GM12878 (cell line): Measurements from ENCODE around the gene ZNRF3. TPM values are rescaled to one million over a fixed set of nuclear protein-coding genes. Genes with fewer than 3 reads are reported as not detected.

Experiments used
- ATAC-seq: fragments of 200-7000 bp; cut with Tn5 transposase; 3 replicates; pipeline ENCODE4 v1.9.1; 2020; ENCODE audit warnings: mild to moderate bottlenecking, moderate library complexity
- BruUV-seq: library from RNA; stranded (reverse); fragments of 400-500 nt; replicated peaks from 2 replicates; lab custom pipeline; 2021; lab: Mats Ljungman, UMichigan
- CTCF ChIA-PET: fragments of 300-600 bp; sonication (Branson Sonifier 250); formaldehyde crosslinking; extraction: SDS; loops from one replicate; lab custom pipeline; 2021; ENCODE audit warnings: inconsistent platforms; lab: Yijun Ruan, JAX
- POLR2A ChIA-PET: fragments of 350-600 bp; formaldehyde crosslinking; extraction: SDS; loops from one replicate; lab custom pipeline; 2021; ENCODE audit warnings: inconsistent platforms; lab: Charles Lee
- RAD21 ChIA-PET: fragments of 300-600 bp; sonication (Branson Sonifier 250); formaldehyde crosslinking; loops from one replicate; lab custom pipeline; 2023; ENCODE audit warnings: antibody characterized with exemption; ENCODE audit not compliant: unreplicated experiment; lab: Charles Lee
- SMC1A ChIA-PET: fragments of 300-600 bp; sonication (Branson Sonifier 250); formaldehyde crosslinking; loops from one replicate; lab custom pipeline; 2023; ENCODE audit not compliant: unreplicated experiment, uncharacterized antibody; lab: Charles Lee
- DNase-seq: peaks from one replicate; pipeline ENCODE4 v3.0.0-alpha.2; 2011; ENCODE audit warnings: low read depth, low spot score
- FAIRE-seq: peaks from 3 replicates; lab custom pipeline; 2011; peaks lifted over from hg19 to GRCh38; lab: Jason Lieb, UNC
- H2AFZ ChIP-seq: 2 replicates; pipeline ENCODE4 v1.6.0; 2011; ENCODE audit warnings: low read depth, low read length, control low read depth; ENCODE audit not compliant: control insufficient read depth
- H3K27ac ChIP-seq: 2 replicates; pipeline ENCODE4 v1.5.1; 2011; ENCODE audit warnings: control low read depth; ENCODE audit not compliant: control insufficient read depth, insufficient read depth
- H3K27me3 ChIP-seq, 2 experiments: replicated peaks in 1 of 2; 2 replicates each; pipeline versions ENCODE4 v1.6.0 to v1.6.1; 2011; ENCODE audit warnings: low read length in 1 of 2; ENCODE audit not compliant: control insufficient read depth in 2 of 2, insufficient read depth in 2 of 2
- H3K36me3 ChIP-seq, 2 experiments: 2 replicates each; pipeline ENCODE4 v1.5.1; 2011; ENCODE audit warnings: low read length in 1 of 2; ENCODE audit not compliant: control insufficient read depth in 2 of 2, insufficient read depth in 2 of 2
- H3K4me1 ChIP-seq: 2 replicates; pipeline ENCODE4 v1.6.1; 2011; ENCODE audit warnings: mild to moderate bottlenecking, low read length, moderate library complexity, mixed read lengths; ENCODE audit not compliant: control insufficient read depth, insufficient read depth
- H3K4me2 ChIP-seq: 2 replicates; pipeline ENCODE4 v1.6.0; 2011; ENCODE audit warnings: control low read depth; ENCODE audit not compliant: control insufficient read depth, insufficient read depth
- H3K4me3 ChIP-seq: fragments of 200-600 bp; sonication (generic); 2 replicates; pipeline ENCODE4 v1.5.1; 2016
- H3K79me2 ChIP-seq: 2 replicates; pipeline ENCODE4 v1.6.0; 2011; ENCODE audit warnings: low read length; ENCODE audit not compliant: control insufficient read depth, insufficient read depth
- H3K9ac ChIP-seq: 2 replicates; pipeline ENCODE4 v1.8.0; 2011; ENCODE audit warnings: low read length, control low read depth, mixed read lengths; ENCODE audit not compliant: control insufficient read depth, insufficient read depth
- H3K9me3 ChIP-seq: replicated peaks from 3 replicates; pipeline ENCODE4 v1.5.1; 2011; ENCODE audit warnings: mild to moderate bottlenecking, low read length; ENCODE audit not compliant: control insufficient read depth, insufficient read depth
- H4K20me1 ChIP-seq: 2 replicates; pipeline ENCODE4 v1.6.0; 2011; ENCODE audit not compliant: control insufficient read depth, insufficient read depth
- CBX3 ChIP-seq: fragments of 200-600 bp; sonication (generic); IDR thresholded peaks from 2 replicates; pipeline ENCODE4 v1.6.1; 2016; ENCODE audit warnings: low read depth, borderline replicate concordance
- EP300 ChIP-seq, 2 experiments: fragments of 150-350 bp in 1 of 2; IDR thresholded peaks; 2 replicates each; pipeline ENCODE4 v1.6.1; 2011 to 2012; ENCODE audit warnings: low read depth in 2 of 2, low read length in 2 of 2, borderline replicate concordance in 1 of 2, improper control_type of control experiment in 1 of 2, inconsistent platforms in 1 of 2; ENCODE audit not compliant: control insufficient read depth in 1 of 2
- FOXK2 ChIP-seq: fragments of 450-650 bp; IDR thresholded peaks from 2 replicates; pipeline ENCODE4 v1.6.1; 2017; ENCODE audit warnings: mild to moderate bottlenecking, moderate library complexity
- GABPA ChIP-seq: IDR thresholded peaks from 2 replicates; pipeline ENCODE4 v1.6.1; 2014; ENCODE audit warnings: antibody characterized with exemption, low read depth, mild to moderate bottlenecking, inconsistent platforms
- HCFC1 ChIP-seq: fragments of 150-350 bp; IDR thresholded peaks from 2 replicates; pipeline ENCODE4 v1.6.1; 2014; ENCODE audit warnings: low read length
- JUNB ChIP-seq: IDR thresholded peaks from 2 replicates; pipeline ENCODE4 v1.6.1; 2016; ENCODE audit warnings: antibody characterized with exemption, mild to moderate bottlenecking
- JUND ChIP-seq: IDR thresholded peaks from 2 replicates; pipeline ENCODE4 v1.6.1; 2012; ENCODE audit warnings: low read depth, mild to moderate bottlenecking, low read length, improper control_type of control experiment, moderate library complexity
- NR2C1 ChIP-seq: fragments of 450-650 bp; IDR thresholded peaks from 2 replicates; pipeline ENCODE4 v1.6.1; 2017; ENCODE audit warnings: antibody characterized with exemption, mild to moderate bottlenecking, moderate library complexity
- RUNX3 ChIP-seq: IDR thresholded peaks from 2 replicates; pipeline ENCODE4 v1.6.1; 2012; ENCODE audit warnings: low read length, inconsistent platforms
- SUZ12 ChIP-seq: fragments of 200-600 bp; sonication (generic); IDR thresholded peaks from one replicate; pipeline ENCODE4 v1.6.1; 2018; ENCODE audit warnings: antibody characterized with exemption, mild to moderate bottlenecking; ENCODE audit not compliant: unreplicated experiment
- ZNF207 ChIP-seq: fragments of 450-650 bp; IDR thresholded peaks from 2 replicates; pipeline ENCODE4 v1.6.1; 2014; ENCODE audit warnings: antibody characterized with exemption, mild to moderate bottlenecking, borderline replicate concordance
- ZNF217 ChIP-seq: fragments of 450-650 bp; IDR thresholded peaks from 2 replicates; pipeline ENCODE4 v1.6.1; 2017; ENCODE audit warnings: antibody characterized with exemption, mild to moderate bottlenecking
- WGBS: methylation state at CpG from one replicate; pipeline ENCODE4 v1.1.6; 2016; ENCODE audit warnings: low lambda C conversion rate; ENCODE audit not compliant: insufficient replicate concordance, insufficient coverage; ENCODE audit errors: missing lambda C conversion rate; 5-methylcytosine and 5-hydroxymethylcytosine counted together
- in situ Hi-C: fragments of 300-500 bp; cut with MboI; formaldehyde crosslinking; loops from 9 replicates; pipeline ENCODE4 v1.14.3; 2018; ENCODE audit warnings: mixed read lengths
- intact Hi-C: fragments of 100-400 bp; cut with micrococcal nuclease; formaldehyde crosslinking; loops from one replicate; pipeline ENCODE4 v1.14.2; 2022; ENCODE audit not compliant: unreplicated experiment
- polyA plus RNA-seq, 11 experiments: library from polyadenylated mRNA; depleted of rRNA in 4 of 11; unstranded in 6 of 11; stranded (reverse) in 5 of 11; fragments of >200 nt; fragmentation: Nextera tagmentation in 4 of 11; fragmentation: Illumina TruSeq in 1 of 11; extraction: Ambion mirVana in 4 of 11; extraction: Trizol in 1 of 11; gene quantifications; 1 replicate in 1 of 11; 2 replicates in 10 of 11; pipeline versions ENCODE4 v1.2.1 to v1.2.3, GENCODE V29; 2011 to 2016; ENCODE audit warnings: inconsistent platforms in 2 of 11, missing spikeins in 2 of 11, low read depth in 1 of 11
- total RNA-seq, 4 experiments: library from RNA; depleted of rRNA in 3 of 4; stranded (reverse); fragments of >200 nt in 3 of 4; fragmentation: Illumina TruSeq in 1 of 4; extraction: Trizol in 1 of 4; gene quantifications; 2 replicates each; pipeline versions ENCODE4 v1.2.1 to v1.2.3, GENCODE V29; 2013 to 2021

ZNRF3 gene
- total and polyA plus RNA-seq, 10 of the 15 experiments (the other 5 are each of a cell fraction or from before 2014, with no cell fraction given): 0.05 to 2.4 (median 0.46) TPM

- FAIRE-seq: no peak
Measured at GRCh38 chr22:29090039-29090438, 206.7 kb downstream of the ZNRF3 start.

GRCh38 chr22:29092243-29092642, 208.9 kb downstream of the ZNRF3 start:
- no TSS peak for BruUV-seq
- no peak overlapping the region for H3K4me3 ChIP-seq
- no peak overlapping the region for H2AFZ ChIP-seq
- no peaks in the 10 kb centered on the region for H3K79me2 ChIP-seq
- H3K4me2 ChIP-seq: no peak overlapping the region
- in situ Hi-C loops (no loop called here), intact Hi-C loops (no loop called here)
- H3K4me1 ChIP-seq: no peaks in the 10 kb centered on the region
- ChIA-PET POLR2A (no interaction called here), CTCF (interaction anchor here (1.0 to 1.4 kb wide), 3 partner anchors 8 to 62 kb away, joined by 3 to 5 read pairs (median 5); no protein-coding TSS in a partner anchor), RAD21 (interaction anchor here (2.0 kb wide), 1 partner anchor 10 kb away, joined by 4 read pairs; no protein-coding TSS in a partner anchor), SMC1A (interaction anchor here (0.9 to 1.9 kb wide), 6 partner anchors 9 to 51 kb away, joined by 3 to 7 read pairs (median 4); no protein-coding TSS in a partner anchor)
- no peak for FAIRE-seq
- no peaks in the 10 kb centered on the region for H4K20me1 ChIP-seq
- no peak for ATAC-seq
- H3K9me3 ChIP-seq: no peaks in the 10 kb centered on the region
- H3K36me3 ChIP-seq: no peaks in the 10 kb centered on the region
- H3K27ac ChIP-seq: no peak overlapping the region
- no peak for DNase-seq
- H3K9ac ChIP-seq: no peak overlapping the region
- H3K27me3 ChIP-seq: no peaks in the 10 kb centered on the region
- WGBS: 1% methylated on average over 4 of the region's 4 CpGs
- TF ChIP-seq ZNF217 (no peak), HCFC1 (no peak), JUNB (no peak), GABPA (no peak), SUZ12 (no peak), JUND (no peak)

More at GRCh38 chr22:29090039-29090438, 206.7 kb downstream of the ZNRF3 start:
- H3K4me2 ChIP-seq: no peak overlapping the region
- H3K4me3 ChIP-seq: no peak overlapping the region
- POLR2A ChIA-PET: no interaction called here
- no peaks in the 10 kb centered on the region for H4K20me1 ChIP-seq
- in situ Hi-C loops (no loop called here), intact Hi-C loops (no loop called here)
- H3K9ac ChIP-seq: no peak overlapping the region
- 36% methylated on average over 3 of the region's 3 CpGs for WGBS
- ATAC-seq (no peak), DNase-seq (no peak)
- H3K9me3 ChIP-seq: no peaks in the 10 kb centered on the region
- CTCF ChIA-PET: interaction anchor here (0.7 kb wide), 1 partner anchor 64 kb away, joined by 4 read pairs; no protein-coding TSS in a partner anchor
- no peaks in the 10 kb centered on the region for H3K4me1 ChIP-seq
- SMC1A ChIA-PET: interaction anchor here (0.9 kb wide), 1 partner anchor 489 kb away, joined by 3 read pairs; no protein-coding TSS in a partner anchor
- H3K27me3 ChIP-seq: no peaks in the 10 kb centered on the region
- H2AFZ ChIP-seq: no peak overlapping the region
- no TSS peak for BruUV-seq
- no peaks in the 10 kb centered on the region for H3K36me3 ChIP-seq
- TF ChIP-seq RUNX3 (no peak), CBX3 (no peak), ZNF207 (no peak), EP300 (IDR thresholded peaks at IDR 0.05; ENCODE audit: borderline replicate concordance in 1 of 2, control insufficient read depth in 1 of 2, low read depth in 2 of 2, low read length in 2 of 2) (no peak), FOXK2 (no peak), NR2C1 (no peak)
- RAD21 ChIA-PET: no interaction called here
- H3K27ac ChIP-seq: no peak overlapping the region
- no peaks in the 10 kb centered on the region for H3K79me2 ChIP-seq
